Daoy (cell line): Measurements from ENCODE around the gene GBX1. TPM values are rescaled to one million over a fixed set of nuclear protein-coding genes. Genes with fewer than 3 reads are reported as not detected.

Experiments used
- DNase-seq: peaks from one replicate; pipeline ENCODE4 v3.0.0-alpha.2; 2015; ENCODE audit warnings: low read depth
- total RNA-seq: library from RNA; depleted of rRNA; stranded (reverse); fragments of >200 nt; shearing (Covaris generic); gene quantifications from 2 replicates; pipeline ENCODE4 v1.2.3, GENCODE V29; 2014

Gene GBX1
- total RNA-seq, 1 experiment from 2014 or later: not detected

DNA sequence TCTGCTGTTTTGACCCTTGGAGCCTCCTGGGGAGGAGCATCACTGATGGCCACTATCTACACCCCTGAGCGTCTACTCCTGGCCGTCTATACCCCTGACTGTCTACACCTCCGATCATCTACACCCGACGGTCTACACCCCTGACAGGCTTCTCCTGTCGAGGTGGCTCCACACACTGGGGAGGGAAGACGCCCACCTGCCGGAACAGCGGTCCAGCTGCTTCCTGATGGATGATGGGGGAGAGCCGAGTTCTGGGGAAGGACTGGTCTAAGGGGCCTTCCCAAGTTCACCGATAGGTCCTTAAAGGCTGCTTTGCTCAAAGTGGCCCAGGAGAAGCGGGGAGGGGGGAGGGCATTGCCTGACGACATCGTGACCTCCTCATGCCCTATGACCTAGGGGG, 39.4 kb downstream of the GBX1 start:
- DNase-seq: no peak

DNA sequence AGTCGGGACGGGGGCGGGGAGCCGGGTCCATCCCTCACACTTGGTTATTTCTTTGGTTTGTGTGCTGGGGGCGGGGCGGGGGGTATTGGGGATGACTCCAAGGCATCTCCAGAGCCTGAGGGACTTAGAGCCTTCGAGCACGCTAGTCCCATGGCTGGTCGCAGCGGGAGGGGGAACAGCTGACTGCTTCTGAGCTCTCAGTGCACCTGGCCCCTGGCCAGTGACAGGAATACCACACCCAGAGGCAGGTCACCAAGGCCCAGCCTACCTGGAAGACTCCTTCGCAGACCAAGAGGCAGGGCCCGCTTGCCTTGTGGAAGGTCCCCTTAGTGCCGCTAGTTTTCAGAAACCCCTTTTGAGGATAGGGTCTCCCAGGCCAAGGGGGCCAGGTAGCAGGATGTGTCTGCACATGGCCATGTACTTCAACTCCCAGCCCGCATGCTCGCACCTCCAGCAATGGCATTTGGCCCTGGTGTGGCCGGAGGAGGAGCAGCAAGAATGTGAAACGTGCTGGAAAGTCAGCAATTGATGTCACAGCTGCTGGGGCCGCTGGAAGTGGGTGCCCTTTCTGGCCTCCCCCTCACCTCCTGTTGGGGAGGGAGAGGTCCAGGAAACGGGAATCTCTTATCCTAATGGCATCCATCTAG, 40.9 kb downstream of the GBX1 start:
- DNase-seq: no peak

DNA sequence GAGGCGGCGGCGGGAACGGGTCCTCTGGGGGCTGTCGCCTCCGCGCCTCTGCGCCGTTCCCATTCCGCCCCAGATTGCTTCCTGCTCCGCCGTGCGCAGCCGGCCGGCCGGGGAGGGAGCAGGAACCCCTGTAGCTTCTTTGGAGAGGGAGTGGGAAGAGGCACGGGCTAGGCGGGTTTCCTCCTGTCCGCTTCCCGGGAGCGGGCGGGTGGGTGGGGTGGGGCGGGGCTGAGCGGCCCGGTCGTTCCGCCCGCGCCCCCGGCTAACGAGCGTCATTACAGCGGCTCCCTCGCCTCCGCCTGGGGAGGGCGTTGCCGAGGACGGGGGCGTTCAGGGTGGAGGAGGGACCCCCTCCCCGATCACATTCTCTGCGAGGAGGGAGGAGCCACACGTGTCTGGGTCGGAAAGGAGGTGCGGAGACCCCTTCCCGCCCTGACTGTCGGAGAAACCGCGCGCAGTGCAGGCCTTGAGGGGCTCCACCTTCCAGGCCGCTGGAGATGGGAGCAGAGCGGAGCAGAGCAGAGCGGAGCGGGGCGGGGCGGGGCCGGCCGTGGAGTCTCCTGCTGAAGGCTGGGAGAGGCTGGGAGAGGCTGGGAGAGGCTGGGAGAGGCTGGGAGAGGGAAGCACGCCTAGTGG, 41.5 kb downstream of the GBX1 start:
- DNase-seq: no peak

DNA sequence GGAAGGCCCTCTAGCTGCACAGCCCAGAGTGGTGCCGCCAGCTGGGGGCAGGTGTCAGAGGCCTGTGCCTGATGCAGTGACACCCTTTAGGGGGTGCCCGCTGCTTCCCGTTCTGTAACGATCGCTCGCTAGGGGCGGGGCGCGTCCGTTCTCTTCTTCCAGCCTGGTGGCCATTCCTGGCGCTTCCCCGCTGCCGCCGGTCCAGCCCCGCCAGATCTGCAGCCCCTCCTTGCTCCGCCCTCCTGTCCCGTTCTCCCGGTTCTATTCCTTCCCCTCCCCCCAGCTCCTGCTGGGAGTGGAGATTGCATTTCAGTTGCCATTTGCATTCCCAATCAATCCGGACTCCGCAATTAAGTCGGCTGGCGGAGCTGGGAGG, 42.0 kb downstream of the GBX1 start:
- no peak for DNase-seq

DNA sequence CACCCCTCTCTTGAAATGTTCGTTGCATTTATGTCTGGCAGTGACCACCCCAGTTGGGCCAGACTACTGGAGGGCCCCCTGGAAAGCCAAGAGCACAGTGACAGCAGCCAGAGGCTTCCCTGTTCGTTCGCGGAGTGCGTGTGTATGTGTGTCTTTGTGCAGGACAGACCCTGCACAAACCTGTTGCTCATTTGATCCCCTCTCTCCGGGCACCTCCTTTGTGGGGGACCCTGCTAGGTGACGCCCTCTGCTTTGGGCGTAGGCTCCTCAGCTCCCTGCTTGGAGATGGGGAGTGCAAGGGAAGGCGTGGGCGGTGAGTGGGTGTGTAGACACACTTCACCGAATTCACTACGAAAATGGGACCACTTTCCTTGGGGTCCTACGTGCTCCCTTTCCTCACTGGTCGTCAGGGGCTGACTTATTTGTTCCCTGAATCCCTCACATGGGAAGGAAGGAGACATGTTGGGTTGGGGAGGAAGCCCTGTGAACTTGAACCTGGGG, 42.5 kb downstream of the GBX1 start:
- DNase-seq: no peak

DNA sequence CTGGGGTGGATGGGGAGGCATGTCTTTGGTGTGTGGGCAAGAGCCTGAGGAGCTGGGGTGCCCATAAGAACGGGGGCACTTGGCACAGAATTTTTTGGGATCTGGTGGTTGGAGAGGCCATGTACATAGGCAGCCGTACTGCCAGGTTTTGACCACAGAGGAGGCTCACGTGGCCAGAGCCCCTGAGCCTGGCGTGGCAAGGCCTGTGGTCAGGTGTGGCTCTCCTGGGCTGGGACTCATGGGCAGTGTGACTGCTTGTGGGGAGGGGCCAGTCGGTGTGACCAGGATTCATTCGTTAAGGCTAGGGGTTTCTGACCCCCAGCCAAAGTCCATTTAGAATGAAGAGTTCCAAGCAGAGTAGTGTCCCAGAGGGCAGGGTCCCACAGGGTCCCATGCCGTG, 43.0 kb downstream of the GBX1 start:
- DNase-seq: no peak

DNA sequence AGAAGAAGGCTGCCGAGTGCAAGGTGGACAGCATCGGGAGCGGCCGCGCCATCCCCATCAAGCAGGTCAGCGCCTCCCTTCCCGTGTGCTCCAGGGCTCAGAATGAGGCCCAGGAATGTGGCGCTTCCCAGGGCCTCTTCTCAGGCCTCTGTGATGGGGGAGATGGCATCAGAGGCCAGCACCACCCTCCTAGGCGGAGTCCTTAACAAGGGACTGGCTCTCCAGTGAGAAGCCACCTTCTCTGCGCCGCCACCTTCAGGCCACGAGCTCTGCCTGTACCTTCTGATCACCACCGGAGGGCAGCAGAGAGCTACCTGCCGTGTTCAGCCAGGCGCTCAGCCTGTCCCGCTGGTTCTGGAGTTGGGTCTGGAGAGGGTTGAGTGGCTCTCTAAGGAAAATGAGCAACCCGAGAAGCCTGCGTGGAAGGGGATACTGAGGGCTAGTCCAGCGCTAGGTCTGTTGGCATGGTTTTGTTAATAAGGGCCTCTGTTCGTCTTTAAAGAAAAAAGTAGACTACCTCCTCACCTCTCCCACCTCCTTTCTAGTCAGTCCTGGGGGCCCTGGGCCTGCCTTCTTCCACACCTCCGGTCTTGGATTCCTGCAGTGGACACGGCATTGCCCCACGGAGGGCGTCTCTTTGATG, 43.6 kb downstream of the GBX1 start:
- peak; percentile 93 for DNase-seq

- no peak for DNase-seq
Measured at GRCh38 chr7:151123158-151123821, 44.2 kb downstream of the GBX1 start.

- no peak for DNase-seq
Measured at GRCh38 chr7:151122796-151123157, 44.7 kb downstream of the GBX1 start.

- no peak for DNase-seq
Measured at GRCh38 chr7:151122276-151122675, 45.2 kb downstream of the GBX1 start.

DNA sequence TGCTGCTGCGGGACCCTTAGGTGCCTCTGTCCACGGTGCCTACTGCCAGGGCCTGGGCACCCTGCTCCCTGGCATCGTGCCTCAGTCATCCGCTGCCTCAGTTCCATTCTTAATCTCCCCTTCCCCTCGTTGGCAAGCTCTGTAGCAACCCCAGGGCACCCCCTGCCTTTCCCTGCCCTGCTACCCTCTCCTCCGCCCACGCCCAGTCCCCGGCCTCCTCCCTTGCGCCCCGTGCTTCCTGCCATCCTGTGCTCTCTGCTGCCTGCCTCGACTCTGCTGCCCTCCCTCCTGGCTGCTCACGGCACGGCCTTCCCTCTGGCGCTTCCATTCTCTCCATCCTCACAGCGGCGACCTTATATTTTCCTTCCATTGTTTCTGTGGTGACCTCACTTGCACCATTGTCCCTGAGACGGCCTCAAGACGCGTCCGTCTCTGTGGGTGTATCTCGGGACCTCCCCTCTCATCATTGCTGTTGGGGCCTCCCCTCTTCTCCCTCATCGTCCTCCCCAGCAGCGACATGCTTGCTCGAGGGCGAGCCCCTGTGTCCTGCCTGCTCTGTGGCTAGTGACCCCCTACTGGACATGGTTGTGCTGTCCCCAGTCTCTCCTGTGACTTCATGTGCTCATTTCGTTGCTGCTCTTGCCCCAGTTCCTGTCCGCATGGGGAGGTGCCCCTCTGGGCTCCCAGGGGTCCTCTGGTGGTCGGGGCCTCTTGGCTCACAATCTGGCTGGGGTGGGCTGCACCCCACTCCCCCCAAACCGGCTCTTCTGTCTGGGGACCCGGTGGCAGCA, 45.9 kb downstream of the GBX1 start:
- no peak for DNase-seq

GRCh38 chr7:151120896-151121295, 46.6 kb downstream of the GBX1 start:
- DNase-seq: no peak

DNA sequence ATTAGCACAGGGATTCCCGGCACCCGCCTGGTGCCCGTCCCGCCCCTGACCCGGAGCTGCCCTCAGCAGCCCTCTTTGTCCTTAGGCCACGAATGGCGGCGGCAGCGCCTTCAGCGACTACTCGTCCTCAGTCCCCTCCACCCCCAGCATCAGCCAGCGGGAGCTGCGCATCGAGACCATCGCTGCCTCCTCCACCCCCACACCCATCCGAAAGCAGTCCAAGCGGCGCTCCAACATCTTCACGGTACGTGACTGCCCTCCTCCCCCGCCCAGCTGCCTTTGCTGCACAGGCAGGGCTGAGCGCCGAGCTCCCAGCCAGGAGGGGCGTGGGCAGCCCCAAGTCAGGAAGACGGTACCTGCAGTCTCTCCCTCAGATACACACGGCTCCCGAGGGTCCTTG, 47.6 kb downstream of the GBX1 start:
- no peak for DNase-seq

DNA sequence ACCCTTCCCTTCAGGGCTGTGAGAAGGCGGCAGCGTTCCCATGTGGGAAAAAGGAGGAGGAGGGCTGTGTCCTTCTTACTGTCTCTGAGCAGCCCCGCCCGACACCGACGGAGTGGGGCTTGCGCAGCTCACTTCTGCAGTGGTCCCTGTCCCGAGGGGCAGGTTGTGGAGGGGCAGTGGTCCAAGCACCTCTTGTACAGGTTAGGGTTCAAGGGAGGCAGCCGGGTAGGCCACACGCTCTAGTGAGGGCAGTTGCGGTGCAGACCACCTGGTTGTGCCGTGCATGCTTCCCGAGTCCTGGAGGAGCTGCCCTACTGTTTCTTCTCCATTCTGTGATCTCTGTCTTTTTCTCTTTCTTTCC, 48.5 kb downstream of the GBX1 start:
- no peak for DNase-seq

DNA sequence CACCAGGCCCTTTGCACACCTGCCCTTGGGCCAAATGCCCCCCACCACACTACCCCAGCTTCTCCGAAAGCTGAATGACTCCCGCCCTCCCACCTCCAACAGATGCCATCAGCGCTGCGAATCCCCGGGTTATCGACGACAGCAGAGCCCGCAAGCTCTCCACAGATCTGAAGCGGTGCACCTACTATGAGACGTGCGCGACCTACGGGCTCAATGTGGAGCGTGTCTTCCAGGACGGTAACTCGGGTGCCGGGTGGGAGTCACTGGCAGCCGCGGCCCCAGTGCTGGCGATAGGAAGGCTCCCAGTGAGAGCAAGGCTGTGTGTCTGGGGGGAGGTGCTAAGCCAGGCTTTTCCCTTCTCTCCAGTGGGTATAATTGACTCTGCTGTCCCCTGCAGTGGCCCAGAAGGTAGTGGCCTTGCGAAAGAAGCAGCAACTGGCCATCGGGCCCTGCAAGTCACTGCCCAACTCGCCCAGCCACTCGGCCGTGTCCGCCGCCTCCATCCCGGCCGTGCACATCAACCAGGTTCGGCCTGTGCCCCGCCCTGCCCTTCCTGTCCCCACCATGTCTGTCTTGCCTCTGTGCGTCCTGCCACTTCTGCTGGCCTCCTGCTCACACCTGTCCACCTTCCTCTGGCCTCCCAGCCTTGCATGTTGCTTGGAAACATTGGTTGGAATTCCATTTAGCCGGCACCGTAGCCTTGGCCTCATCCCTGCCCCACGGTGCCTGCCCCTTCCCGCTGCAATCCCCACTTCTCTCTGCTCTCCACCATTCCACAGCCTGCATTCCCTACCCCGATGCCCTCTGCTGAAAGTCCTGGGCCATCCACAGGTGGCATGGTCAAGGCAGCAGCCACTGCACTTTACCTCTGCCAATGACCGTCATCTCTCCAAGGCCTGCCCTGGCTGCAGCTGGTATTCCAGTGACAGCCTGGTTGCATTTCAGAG, 49.1 kb downstream of the GBX1 start:
- no peak for DNase-seq

GRCh38 chr7:151117565-151117964, 49.9 kb downstream of the GBX1 start:
- DNase-seq: no peak

- DNase-seq: no peak
Measured at GRCh38 chr7:151116603-151117440, 50.7 kb downstream of the GBX1 start.

DNA sequence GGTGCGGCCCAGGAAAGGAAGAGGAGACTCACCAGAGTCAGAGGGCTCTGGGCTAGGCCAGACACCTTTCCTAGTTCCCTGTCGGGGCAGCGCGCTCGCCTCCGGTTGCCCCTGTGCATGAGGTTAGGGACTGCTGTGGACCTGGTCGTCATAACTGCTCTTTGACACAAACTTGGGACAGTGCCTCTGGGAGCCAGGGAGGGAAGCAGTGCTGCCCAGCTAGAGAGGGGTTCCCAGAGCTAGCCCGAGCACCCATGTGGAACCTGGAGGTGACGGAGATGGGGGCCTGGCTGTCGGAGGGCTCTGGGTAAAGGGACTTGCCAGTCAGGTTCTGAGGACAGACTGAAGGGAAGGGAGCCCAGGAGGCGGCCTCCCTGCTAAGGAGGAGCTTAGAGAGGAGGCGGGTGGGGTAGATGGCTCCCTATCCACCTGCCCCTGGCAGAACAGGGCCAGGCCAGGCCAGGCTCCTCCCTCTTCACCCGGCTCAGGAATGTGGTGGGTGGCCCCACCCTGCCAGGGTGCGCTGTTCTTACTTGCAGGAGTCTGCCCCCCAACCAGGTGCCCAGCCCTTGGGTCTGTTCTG, 51.6 kb downstream of the GBX1 start:
- DNase-seq: no peak

GRCh38 chr7:151115121-151115835, 52.2 kb downstream of the GBX1 start:
- no peak for DNase-seq
